HG03025 (cell line): ENCODE data around the gene SORD.
A peak's percentile ranks its signal among the peaks of the same experiment; 100 is the strongest.
"Not testable (repeated sequence)": the region's sequence is repeated elsewhere in the genome, so short reads cannot be mapped to it uniquely, and the experiment has no call there.

Experiments
- ATAC-seq: cut with Tn5 transposase; IDR thresholded peaks from one replicate; pipeline ENCODE4 v1.9.1; 2021; ENCODE audit warnings: mild to moderate bottlenecking, moderate library complexity; ENCODE audit not compliant: unreplicated experiment, low FRiP score

Gene SORD

DNA sequence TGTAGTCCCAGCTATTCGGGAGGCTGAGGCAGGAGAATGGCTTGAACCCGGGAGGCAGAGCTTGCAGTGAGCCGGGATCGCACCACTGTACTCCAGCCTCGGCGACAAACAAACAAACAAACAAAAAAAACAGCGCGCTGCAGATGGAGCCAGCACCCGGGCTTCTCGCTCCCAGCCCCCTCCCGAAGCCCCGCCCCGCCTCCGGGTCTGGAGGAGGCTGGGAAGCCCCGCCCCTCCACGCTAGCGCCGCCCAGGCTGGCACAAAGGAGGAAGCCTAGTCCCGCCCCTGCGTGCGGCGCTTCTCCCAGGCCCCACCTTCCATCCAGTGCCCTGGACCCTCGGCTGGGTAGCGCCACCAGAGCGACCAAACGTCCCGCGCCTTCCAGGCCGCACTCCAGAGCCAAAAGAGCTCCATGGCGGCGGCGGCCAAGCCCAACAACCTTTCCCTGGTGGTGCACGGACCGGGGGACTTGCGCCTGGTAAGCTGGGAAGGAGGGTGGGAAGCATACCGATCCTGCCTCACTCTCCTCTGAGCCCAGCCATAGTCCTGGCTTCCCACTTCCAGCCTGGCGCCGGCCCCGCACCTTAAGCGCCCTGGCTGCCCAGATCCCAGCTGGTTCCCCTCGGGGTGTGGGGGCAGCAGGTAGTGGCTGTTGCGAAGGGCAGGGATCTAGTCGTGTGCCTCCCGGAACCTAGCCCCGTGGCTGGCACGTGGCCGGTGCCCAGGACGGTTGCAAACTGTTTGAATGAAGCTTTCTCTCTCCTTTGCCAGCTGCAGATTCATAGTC lies at the start of gene SORD:
SORD (plus strand) TSS at position 325 of the 788 bp plus-strand sequence; CDS start at position 414, 89 bp downstream.
- ATAC-seq, result peak; percentile 94

DNA sequence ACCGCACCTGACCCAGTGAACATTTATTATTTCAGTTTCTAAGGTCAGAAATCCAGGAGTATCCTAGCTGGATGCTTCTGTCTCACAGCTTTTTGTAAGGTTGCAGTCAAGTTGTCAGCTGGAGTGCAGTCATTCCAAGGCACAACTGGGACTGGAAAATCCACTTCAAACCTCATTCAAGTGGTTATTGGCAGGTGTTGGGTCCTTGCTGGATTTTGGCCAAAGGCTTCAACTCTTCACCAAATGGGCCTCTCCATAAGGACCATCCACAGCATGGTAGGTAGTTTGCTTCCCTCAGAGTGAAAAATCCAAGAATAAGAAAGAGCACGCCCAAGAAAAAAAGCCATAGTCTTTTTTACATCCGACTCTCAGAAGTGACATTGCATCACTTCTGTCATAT lies 46.8 kb upstream of the SORD start:
- not testable (repeated sequence) for ATAC-seq

DNA sequence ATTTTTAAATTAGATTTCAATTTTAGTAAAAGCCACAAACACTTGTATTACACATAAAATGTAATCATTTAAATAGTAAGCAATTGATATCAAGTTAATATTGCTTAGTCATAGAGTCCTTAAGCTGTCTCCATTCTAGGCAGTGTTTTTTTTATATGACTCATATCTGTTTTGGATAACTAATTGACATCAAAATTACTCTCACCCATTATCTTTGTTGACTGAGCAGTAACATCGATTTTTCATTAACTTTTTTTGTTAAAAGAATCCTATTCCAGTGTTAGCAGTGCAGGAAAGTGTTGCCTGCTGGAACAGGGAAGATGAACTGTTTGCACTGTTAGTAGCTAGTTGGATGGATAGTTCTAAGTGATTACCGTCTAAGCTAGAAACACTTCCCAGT lies 45.2 kb upstream of the SORD start:
- not testable (repeated sequence) for ATAC-seq

DNA sequence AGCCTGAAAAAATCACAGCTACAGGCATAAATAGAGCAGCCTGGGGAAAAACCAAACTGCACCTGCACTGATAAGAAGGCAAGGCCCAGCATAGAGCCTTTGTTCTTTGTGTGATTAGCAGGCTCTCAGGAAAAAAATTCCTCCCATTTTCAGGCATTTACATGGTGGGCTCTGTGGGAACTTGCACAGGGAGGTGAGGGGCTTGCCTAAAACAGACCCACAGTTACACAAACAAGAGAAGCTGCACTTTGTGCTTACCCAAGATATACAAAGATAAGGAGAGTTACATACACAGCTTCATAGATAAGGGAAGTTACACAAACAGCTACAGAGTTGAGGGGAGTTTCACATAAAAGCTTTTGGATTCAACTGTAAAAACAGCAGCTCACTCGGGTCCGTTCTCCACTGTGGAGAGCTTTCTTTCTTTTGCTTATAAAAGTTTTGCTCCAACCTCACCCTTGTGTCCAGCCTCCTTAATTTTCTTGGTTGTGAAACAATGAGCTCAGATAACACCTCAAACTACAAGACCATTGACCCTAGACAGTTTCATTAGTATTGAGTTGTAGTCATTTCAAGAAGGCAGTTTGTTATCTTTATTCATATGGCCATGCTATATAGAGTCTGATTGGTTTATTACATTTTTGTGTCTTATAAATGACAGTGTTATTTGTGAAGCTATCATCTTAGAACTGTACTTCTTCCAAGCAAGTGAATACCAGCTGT lies 43.2 kb upstream of the SORD start:
- ATAC-seq, result not testable (repeated sequence)

DNA sequence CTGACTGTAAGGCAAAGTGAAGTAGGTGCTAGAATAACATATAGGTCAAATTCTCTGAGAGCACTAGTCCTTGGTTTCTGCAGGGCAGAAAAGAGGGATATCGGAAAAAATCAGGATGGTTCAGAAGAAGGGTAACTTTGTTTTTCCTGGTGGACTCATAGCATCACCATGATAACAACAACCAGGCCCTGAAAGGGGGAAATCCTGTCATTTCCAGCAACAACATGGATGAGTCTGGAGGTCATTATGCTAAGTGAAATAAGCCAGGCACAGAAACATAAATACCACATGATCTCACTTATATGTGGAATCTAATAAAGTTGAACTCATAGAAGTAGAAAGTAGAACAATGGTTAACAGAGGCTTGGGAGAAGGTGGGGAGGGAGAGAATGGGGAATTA lies 38.9 kb upstream of the SORD start:
- ATAC-seq, result not testable (repeated sequence)

DNA sequence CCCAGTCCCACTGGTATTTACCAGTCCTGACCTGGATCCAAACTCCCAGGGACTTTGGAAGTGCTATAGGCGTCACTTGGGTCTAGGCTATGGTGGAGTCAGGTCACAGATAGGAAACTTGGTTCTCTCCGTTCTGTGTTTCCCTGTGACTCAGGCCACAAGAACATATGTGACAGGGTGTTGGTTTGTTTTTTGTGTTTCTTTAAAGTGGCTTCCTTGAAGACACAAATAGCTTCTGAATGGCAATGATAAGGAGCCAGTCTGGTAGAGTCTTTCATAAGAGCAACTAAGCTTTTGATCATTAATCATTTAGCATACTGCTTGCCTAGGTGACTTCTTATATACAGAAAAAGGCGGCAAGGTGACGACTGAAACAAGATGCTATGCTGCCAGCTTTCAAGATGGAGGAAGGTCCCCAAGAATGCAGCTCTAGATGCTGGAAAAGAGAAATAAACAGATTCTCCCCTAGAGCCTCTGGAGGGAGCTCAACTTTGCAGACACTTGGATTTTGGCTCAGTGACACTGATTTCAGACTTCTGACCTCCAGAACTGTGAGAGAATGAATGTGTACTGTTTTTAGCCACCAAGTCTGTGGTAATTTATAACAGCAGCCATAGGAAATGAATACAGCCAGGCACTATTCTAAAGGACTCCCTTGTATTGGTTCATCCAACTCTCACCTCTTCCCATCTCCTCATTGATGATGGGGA lies 36.5 kb upstream of the SORD start:
- not testable (repeated sequence) for ATAC-seq

DNA sequence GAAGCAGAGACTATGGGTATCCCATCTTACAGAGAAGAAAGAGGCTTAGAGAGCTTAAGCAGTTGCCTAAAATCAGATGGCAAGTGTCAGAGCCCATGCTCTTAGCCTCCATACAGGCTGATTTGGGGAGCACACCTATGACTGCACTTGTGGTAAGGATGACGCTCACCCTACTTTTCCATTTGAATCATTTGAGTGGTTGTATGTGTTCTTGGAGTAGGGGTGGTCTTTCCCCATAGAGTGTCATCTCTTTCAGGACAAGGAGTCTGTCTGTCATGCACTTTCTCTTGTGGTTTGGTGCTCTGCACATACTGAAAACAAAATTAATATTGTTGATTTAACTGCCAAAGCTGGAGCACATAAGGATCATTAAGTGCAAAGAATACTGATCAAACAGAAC lies 35.3 kb upstream of the SORD start:
- not testable (repeated sequence) for ATAC-seq

DNA sequence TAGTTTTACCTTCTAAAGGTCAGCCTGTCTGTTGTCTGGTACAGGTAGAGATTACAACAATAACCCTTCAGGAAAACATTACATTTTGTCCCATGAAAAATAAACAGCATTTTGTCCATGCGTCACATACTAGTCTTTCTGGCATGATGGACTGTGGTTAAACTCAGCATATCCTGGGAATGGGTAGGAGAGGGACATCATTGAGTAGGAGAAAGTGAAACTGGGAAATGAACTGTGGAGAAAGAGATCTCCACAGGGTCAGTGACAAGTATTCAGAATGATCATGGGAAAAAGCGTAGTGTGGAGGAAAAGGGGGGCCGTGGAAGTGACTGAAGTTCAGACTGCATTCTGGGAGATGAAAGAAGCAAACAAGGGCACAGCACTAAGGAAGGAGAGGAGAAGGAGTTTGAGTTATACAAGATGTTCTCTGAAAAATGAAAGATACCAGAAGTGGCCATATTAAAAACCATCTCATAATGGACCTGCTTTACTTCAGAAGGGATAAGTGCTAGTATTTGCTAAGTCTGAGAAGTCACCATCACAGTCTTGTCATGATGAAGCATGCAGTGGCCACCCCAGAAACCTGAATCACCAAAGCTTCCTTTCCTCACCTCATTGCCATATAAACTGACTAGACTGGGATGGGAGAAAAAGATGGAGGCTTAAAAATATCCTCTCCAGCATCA lies 34.7 kb upstream of the SORD start:
- not testable (repeated sequence) for ATAC-seq

DNA sequence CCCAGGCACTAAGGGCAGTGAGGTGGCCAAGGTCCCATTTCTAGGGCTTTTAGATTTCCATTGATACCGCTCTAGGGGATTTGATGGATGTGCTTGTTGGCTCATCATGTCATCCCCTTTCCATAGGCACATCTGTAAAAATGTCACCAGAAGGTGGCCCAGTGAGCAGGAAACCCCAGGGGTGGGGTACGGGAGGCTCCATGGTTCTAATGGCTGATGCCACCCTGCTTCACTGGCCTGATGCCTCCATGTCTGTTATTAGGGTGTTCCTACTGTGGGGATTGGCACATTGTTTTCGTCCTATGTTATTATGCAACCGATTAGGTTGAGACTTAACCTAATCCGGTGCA lies 34.1 kb upstream of the SORD start:
- not testable (repeated sequence) for ATAC-seq

DNA sequence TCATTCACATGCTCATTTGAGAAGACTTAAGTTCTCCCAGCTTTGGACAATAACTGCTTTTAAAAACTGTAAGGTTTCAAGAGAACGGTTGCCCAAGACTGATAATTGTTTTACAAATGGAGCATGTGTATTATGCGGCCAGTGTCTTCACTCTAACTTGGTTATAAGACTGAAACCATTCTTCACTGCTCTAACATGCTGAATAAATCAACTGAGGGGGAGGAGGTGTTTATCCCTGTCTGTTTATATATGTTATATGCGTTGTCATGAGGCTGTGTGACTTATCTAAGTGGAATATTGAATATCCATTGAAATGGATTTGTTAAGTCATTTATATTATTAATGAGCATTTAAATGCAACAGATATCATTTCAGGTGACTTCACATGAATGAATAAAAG lies 25.4 kb upstream of the SORD start:
- not testable (repeated sequence) for ATAC-seq

DNA sequence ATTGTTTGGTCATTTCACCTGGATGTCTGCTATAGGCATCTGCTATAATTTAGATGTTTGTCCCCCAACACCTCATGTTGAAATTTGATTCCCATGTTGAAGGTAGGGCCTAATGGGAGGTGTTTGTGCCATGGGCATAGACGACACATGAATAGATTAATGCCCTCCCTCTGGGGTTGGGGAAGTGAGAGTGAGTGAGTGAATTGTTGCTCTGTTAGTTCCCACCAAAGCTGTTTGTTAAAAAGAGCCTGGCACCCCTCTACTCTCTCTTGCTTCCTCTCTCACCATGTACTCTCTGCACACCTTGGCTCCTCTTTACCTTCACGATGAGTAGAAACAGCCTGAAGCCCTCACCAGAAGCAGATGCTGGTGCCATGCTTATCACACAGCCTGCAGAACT lies 23.9 kb upstream of the SORD start:
- no peak for ATAC-seq

DNA sequence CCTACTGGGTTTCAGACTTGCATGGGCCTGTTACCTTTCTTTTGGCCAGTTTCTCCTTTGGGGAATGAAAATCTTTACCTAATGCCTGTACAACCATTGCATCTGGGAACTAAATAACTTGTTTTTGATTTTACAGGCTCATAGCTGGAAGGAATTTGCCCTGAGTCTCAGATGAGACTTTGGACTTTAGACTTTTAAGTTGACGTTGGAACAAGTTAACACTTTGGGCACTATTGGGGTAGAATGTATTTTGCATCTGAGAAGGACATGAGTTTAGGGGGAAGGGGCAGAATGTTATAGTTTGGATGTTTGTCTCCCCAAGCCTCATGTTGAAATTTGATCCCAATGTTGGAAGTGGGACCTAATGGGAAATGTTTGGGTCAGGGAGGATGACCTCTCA lies 21.8 kb upstream of the SORD start:
- ATAC-seq, result not testable (repeated sequence)

DNA sequence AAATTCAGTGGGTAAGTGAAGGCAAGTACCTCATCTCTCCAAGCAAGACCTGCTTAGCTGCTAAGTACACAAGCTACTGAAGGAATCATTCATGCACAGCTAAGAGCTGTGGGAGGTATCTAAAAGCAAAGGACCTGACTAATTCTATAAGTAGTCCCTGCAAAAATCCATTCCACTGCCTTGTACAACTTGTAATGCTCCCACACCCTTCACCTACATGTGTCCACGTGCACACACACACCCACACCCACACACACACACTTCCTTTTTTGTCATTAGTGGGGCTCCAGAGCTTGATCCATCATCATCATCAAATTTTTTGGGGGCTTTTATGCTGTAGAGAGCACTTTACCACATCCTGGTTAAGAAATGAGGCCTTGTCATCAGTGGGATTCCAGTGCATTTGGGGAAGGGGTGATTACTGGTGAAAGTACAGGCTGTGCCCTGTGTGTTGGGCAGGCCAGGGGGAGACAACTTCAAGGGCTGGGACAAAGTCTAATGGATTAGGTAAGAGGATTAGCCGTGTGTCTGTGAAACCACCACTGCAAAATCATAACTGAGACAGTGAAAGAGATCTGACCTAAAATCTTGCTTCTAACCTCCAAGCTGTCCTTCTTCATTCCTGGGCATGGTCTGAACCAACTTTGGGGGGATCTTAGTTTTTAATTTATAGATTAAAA lies 19.1 kb upstream of the SORD start:
- ATAC-seq, result peak; percentile 66

DNA sequence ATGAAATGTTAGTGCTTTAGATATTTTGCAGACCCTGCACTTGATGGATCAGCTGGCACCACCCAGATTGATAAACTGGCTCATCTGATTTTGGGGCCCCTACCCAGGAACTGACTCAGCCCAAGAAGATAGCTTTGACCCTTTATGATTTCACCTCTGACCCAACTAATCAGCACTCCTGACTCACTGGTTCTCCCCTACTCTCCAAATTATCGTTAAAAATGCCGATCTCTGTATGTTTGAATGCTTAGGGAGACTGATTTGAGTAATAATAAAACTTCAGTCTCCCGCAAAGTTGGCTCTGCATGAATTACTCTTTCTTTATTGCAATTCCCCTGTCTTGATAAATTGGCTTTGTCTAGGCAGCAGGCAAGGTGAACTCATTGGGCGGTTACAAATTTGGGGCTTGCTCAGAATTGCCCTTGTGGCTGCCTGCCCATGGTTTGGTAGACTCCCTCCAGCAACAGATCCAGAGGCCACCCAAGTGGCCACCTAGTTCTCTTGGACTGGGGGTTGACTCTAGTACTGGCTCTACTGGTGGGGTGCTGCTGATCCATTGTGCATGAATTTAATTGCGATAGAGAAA lies 18.3 kb upstream of the SORD start:
- ATAC-seq, result not testable (repeated sequence)

DNA sequence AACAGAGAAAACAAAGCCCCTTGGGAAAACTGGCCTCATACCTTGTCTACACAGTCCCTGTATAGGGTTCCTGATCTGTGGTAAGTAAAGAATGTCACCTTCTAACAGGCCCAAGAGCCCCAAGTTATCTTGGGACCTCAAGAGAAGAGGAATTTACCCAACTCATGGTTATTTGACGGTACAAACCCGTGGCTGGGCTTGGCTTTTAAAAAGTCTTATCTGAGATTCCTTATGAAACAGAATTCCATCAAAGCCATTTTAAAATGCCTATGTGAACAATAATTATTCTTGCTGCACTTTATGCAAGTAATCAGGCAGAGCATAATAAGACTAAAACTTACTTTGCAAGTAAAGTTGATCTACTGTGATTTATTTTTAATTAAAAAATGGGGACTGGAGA lies 13.9 kb upstream of the SORD start:
- ATAC-seq, result no peak

DNA sequence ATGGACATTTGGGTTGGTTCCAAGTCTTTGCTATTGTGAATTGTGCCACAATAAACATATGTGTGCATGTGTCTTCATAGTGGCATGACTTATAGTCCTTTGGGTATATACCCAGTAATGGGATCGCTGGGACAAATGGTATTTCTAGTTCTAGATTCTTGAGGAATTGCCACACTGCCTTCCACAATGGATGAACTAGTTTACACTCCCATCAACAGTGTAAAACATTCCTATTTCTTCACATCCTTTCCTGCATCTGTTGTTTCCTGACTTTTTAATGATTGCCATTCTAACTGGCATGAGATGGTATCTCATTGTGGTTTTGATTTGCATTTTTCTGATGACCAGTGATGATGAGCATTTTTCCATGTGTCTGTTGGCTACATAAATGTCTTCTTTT lies 7.9 kb upstream of the SORD start:
- ATAC-seq, result not testable (repeated sequence)

DNA sequence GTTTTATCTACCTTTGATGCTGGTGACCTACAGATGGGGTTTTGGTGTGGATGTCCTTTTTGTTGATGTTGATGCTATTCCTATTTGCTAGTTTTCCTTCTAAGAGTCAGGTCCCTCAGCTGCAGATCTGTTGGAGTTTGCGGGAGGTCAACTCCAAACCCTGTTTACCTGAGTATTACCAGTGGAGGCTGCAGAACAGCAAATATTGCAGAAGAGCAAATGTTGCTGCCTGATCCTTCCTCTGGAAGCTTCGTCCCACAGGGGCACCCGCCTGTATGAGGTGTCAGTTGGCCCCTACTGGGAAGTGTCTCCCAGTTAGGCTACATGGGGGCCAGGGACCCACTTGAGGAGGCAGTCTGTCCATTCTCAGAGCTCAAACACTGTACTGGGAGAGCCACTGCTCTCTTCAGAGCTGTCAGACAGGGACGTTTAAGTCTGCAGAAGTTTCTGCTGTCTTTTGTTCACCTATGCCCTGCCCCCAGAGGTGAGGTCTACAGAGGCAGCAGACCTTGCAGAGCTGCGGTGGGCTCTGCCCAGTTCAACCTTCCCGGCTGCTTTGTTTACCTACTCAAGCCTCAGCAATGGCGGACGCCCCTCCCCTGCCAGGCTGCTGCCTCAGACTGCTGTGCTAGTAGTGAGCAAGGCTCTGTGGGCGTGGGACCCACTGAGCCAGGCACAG lies 2.6 kb upstream of the SORD start:
- not testable (repeated sequence) for ATAC-seq

DNA sequence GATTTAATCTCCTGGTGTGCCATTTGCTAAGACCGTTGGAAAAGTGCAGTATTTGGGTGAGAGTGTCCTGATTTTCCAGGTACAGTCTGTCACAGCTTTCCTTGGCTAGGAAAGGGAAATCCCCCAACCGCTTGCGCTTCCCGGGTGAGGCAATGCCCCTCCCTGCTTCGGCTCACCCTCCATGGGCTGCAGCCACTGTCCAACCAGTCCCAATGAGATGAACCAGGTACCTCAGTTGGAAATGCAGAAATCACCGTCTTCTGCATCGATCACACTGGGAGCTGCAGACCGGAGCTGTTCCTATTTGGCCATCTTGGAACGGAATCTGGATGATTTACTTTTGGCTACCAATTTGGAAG lies 2.1 kb upstream of the SORD start:
- ATAC-seq, result not testable (repeated sequence)

DNA sequence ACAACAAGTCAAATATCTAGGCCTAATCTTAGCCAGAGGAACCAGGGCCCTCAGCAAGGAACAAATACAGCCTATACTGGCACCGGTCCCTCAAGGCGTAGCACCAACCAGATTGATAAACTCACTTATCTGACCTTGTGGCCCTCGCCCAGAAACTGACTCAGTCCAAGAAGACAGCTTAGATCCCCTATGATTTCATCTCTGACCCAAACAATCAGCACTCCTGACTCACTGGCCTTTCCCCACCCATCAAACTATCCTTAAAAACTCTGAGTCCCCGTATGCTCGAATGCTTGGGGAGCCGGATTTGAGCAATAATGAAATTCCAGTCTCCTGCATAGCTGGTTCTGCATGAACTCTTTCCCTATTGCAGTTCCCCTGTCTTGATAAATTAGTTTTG lies 1.6 kb upstream of the SORD start:
- no peak for ATAC-seq
